ENCODE results near the gene NUP133. TPM values are rescaled to one million over a fixed set of nuclear protein-coding genes. Genes with fewer than 3 reads are reported as not detected.
A peak's percentile ranks its signal among the peaks of the same experiment; 100 is the strongest.
"Not testable (repeated sequence)": the region's sequence is repeated elsewhere in the genome, so short reads cannot be mapped to it uniquely, and the experiment has no call there.

Gene NUP133
- total RNA-seq, 1 donor, result 35.1 TPM

DNA sequence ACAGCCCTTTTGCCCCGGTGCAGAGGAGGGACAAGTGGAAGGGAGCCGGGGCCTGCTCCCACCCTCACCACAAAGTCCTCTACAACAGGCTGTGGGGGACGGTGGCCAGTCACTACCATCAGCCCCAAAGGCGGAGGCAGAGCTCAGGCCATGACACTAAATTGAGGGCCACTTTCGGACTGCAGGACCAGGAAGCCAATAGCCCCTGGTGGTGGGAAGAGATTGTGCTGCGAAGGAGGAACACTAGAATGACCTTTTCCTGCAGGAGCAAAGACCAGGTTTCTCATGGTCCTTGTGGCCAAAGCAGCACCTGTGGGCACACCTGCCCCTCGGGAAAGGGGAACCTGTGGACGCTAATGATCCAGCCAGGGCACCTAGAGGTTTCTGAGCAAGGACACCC, 104.6 kb downstream of the NUP133 start:
- peaks cover 31% of the 10 kb centered on the region for H3K27me3 ChIP-seq (ENCODE audit: insufficient read depth, low read length)
- no peak for DNase-seq (ENCODE audit: insufficient read length, low spot score, missing footprints)
- no peak overlapping the region for H3K4me2 ChIP-seq (ENCODE audit: insufficient read depth, low read length)
- TF ChIP-seq, protein P1, sequence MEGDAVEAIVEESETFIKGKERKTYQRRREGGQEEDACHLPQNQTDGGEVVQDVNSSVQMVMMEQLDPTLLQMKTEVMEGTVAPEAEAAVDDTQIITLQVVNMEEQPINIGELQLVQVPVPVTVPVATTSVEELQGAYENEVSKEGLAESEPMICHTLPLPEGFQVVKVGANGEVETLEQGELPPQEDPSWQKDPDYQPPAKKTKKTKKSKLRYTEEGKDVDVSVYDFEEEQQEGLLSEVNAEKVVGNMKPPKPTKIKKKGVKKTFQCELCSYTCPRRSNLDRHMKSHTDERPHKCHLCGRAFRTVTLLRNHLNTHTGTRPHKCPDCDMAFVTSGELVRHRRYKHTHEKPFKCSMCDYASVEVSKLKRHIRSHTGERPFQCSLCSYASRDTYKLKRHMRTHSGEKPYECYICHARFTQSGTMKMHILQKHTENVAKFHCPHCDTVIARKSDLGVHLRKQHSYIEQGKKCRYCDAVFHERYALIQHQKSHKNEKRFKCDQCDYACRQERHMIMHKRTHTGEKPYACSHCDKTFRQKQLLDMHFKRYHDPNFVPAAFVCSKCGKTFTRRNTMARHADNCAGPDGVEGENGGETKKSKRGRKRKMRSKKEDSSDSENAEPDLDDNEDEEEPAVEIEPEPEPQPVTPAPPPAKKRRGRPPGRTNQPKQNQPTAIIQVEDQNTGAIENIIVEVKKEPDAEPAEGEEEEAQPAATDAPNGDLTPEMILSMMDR (IDR thresholded peaks at IDR 0.05; ENCODE audit: extremely low read depth, low read depth, low read length), result no peak
- no peaks in the 10 kb centered on the region for H4K20me1 ChIP-seq (ENCODE audit: insufficient read depth, low read length)
- H3K9me3 ChIP-seq (ENCODE audit: low read depth, low read length), result no peaks in the 10 kb centered on the region
- no peak overlapping the region for H3K27ac ChIP-seq (ENCODE audit: low read depth, low read length)
- H3K79me2 ChIP-seq (ENCODE audit: insufficient read depth, low read length), result no peaks in the 10 kb centered on the region
- H3K4me1 ChIP-seq (ENCODE audit: insufficient read depth, low read length), result no peaks in the 10 kb centered on the region
- H3K4me3 ChIP-seq (ENCODE audit: insufficient read depth, low read length), result no peak overlapping the region
- no peaks in the 10 kb centered on the region for H3K36me3 ChIP-seq (ENCODE audit: insufficient read depth, low read length)
- H2AFZ ChIP-seq (ENCODE audit: low read length), result no peak overlapping the region

- Histone ChIP-seq H3K27me3 (ENCODE audit: insufficient read depth, low read length) (peaks cover 28% of the 10 kb centered on the region), H3K27ac (ENCODE audit: low read depth, low read length) (no peak overlapping the region), H3K4me2 (ENCODE audit: insufficient read depth, low read length) (no peak overlapping the region), H3K9me3 (ENCODE audit: low read depth, low read length) (no peaks in the 10 kb centered on the region), H2AFZ (ENCODE audit: low read length) (no peak overlapping the region), H3K36me3 (ENCODE audit: insufficient read depth, low read length) (no peaks in the 10 kb centered on the region), H3K79me2 (ENCODE audit: insufficient read depth, low read length) (no peaks in the 10 kb centered on the region), H3K4me3 (ENCODE audit: insufficient read depth, low read length) (no peak overlapping the region), H3K4me1 (ENCODE audit: insufficient read depth, low read length) (no peaks in the 10 kb centered on the region), H4K20me1 (ENCODE audit: insufficient read depth, low read length) (no peaks in the 10 kb centered on the region)
- TF ChIP-seq, protein P1 (IDR thresholded peaks at IDR 0.05; ENCODE audit: extremely low read depth, low read depth, low read length), result no peak
- DNase-seq (ENCODE audit: insufficient read length, low spot score, missing footprints), result peak; percentile 80
Observed at GRCh38 chr1:229402993-229403392, 105.1 kb downstream of the NUP133 start.

- not testable (repeated sequence) for H3K4me1 ChIP-seq (ENCODE audit: insufficient read depth, low read length); H4K20me1 ChIP-seq (ENCODE audit: insufficient read depth, low read length); DNase-seq (ENCODE audit: insufficient read length, low spot score, missing footprints); H3K79me2 ChIP-seq (ENCODE audit: insufficient read depth, low read length); H3K4me2 ChIP-seq (ENCODE audit: insufficient read depth, low read length); H3K9me3 ChIP-seq (ENCODE audit: low read depth, low read length); H2AFZ ChIP-seq (ENCODE audit: low read length); H3K27ac ChIP-seq (ENCODE audit: low read depth, low read length); H3K4me3 ChIP-seq (ENCODE audit: insufficient read depth, low read length); H3K36me3 ChIP-seq (ENCODE audit: insufficient read depth, low read length)
- H3K27me3 ChIP-seq (ENCODE audit: insufficient read depth, low read length), result peaks cover 21% of the 10 kb centered on the region
Observed at GRCh38 chr1:229402329-229402728, 105.8 kb downstream of the NUP133 start.

GRCh38 chr1:229397762-229398161, 110.4 kb downstream of the NUP133 start:
- no peaks in the 10 kb centered on the region for H3K79me2 ChIP-seq (ENCODE audit: insufficient read depth, low read length)
- H3K36me3 ChIP-seq (ENCODE audit: insufficient read depth, low read length), result no peaks in the 10 kb centered on the region
- no peaks in the 10 kb centered on the region for H3K9me3 ChIP-seq (ENCODE audit: low read depth, low read length)
- H3K27me3 ChIP-seq (ENCODE audit: insufficient read depth, low read length), result peaks cover 2% of the 10 kb centered on the region
- DNase-seq (ENCODE audit: insufficient read length, low spot score, missing footprints), result no peak
- H3K4me1 ChIP-seq (ENCODE audit: insufficient read depth, low read length), result no peaks in the 10 kb centered on the region
- H3K27ac ChIP-seq (ENCODE audit: low read depth, low read length), result no peak overlapping the region
- no peak overlapping the region for H2AFZ ChIP-seq (ENCODE audit: low read length)
- H3K4me3 ChIP-seq (ENCODE audit: insufficient read depth, low read length), result no peak overlapping the region
- no peak overlapping the region for H3K4me2 ChIP-seq (ENCODE audit: insufficient read depth, low read length)
- TF ChIP-seq, protein P1 (IDR thresholded peaks at IDR 0.05; ENCODE audit: extremely low read depth, low read depth, low read length), result no peak
- H4K20me1 ChIP-seq (ENCODE audit: insufficient read depth, low read length), result no peaks in the 10 kb centered on the region

Data from osteoblast (primary cell).